PC-3 (cell line): Measurements from ENCODE around the gene MAMLD1. TPM values are rescaled to one million over a fixed set of nuclear protein-coding genes. Genes with fewer than 3 reads are reported as not detected.

Experiments used
- ATAC-seq: fragments of 200-7000 bp; cut with Tn5 transposase; 2 replicates; pipeline ENCODE4 v1.9.1; 2020; ENCODE audit warnings: mild to moderate bottlenecking, moderate library complexity
- BruUV-seq: library from RNA; stranded (reverse); fragments of 400-500 nt; replicated peaks from 2 replicates; lab custom pipeline; 2021; lab: Mats Ljungman, UMichigan
- CTCF ChIA-PET: fragments of 300-600 bp; sonication (Branson Sonifier 250); formaldehyde crosslinking; loops from one replicate; lab custom pipeline; 2022; ENCODE audit warnings: antibody characterized with exemption; lab: Charles Lee
- POLR2A ChIA-PET: fragments of 300-600 bp; sonication (Branson Sonifier 250); formaldehyde crosslinking; loops from one replicate; lab custom pipeline; 2022; ENCODE audit warnings: antibody characterized with exemption; ENCODE audit not compliant: unreplicated experiment; lab: Charles Lee
- DNase-seq: peaks from one replicate; pipeline ENCODE4 v3.0.0-alpha.2; 2015
- H2AFZ ChIP-seq: fragments of 300-600 bp; sonication (generic); 2 replicates; pipeline ENCODE4 v1.6.0; 2016; ENCODE audit warnings: antibody characterized with exemption, low read length
- H3F3A ChIP-seq: fragments of 300-600 bp; sonication (generic); one replicate; pipeline ENCODE4 v1.6.0; 2017; ENCODE audit warnings: antibody characterized with exemption, low read length, control low read depth, mild to moderate bottlenecking; ENCODE audit not compliant: unreplicated experiment
- H3K27ac ChIP-seq: fragments of 300-600 bp; sonication (generic); 2 replicates; pipeline ENCODE4 v1.5.1; 2016; ENCODE audit warnings: mild to moderate bottlenecking, low read length
- H3K27me3 ChIP-seq: fragments of 300-600 bp; sonication (generic); 2 replicates; pipeline ENCODE4 v1.6.1; 2016; ENCODE audit warnings: low read length, mixed read lengths
- H3K36me3 ChIP-seq: fragments of 300-600 bp; sonication (generic); 2 replicates; pipeline ENCODE4 v1.6.1; 2016; ENCODE audit warnings: low read depth, mixed run types, low read length, mixed read lengths
- H3K4me1 ChIP-seq: fragments of 300-600 bp; sonication (generic); 2 replicates; pipeline ENCODE4 v1.5.1; 2016; ENCODE audit warnings: low read length; ENCODE audit not compliant: insufficient read depth
- H3K4me2 ChIP-seq: fragments of 300-600 bp; sonication (generic); 2 replicates; pipeline ENCODE4 v1.6.0; 2016; ENCODE audit warnings: low read length
- H3K4me3 ChIP-seq: fragments of 300-600 bp; sonication (generic); 2 replicates; pipeline ENCODE4 v1.5.1; 2016; ENCODE audit warnings: mild to moderate bottlenecking, low read length, mixed read lengths
- H3K79me2 ChIP-seq: fragments of 300-600 bp; sonication (generic); 2 replicates; pipeline ENCODE4 v1.6.1; 2017; ENCODE audit warnings: low read length, mixed read lengths
- H3K9ac ChIP-seq: fragments of 300-600 bp; sonication (generic); 2 replicates; pipeline ENCODE4 v1.6.0; 2016; ENCODE audit warnings: mild to moderate bottlenecking, low read length
- H3K9me2 ChIP-seq: fragments of 300-600 bp; sonication (generic); replicated peaks from 2 replicates; pipeline ENCODE4 v1.6.1; 2016; ENCODE audit warnings: mixed run types, low read length, mixed read lengths
- H3K9me3 ChIP-seq: fragments of 300-600 bp; sonication (generic); 2 replicates; pipeline ENCODE4 v1.6.1; 2016; ENCODE audit warnings: low read length, mixed read lengths
- H4K20me1 ChIP-seq: fragments of 300-600 bp; sonication (generic); 2 replicates; pipeline ENCODE4 v1.6.1; 2016; ENCODE audit warnings: low read length, mixed read lengths
- EZH2 ChIP-seq: fragments of 300-600 bp; sonication (generic); IDR thresholded peaks from one replicate; pipeline ENCODE4 v1.6.1; 2017; ENCODE audit warnings: antibody characterized with exemption, mild to moderate bottlenecking, low read length; ENCODE audit not compliant: unreplicated experiment
- EZH2phosphoT487 ChIP-seq: fragments of 300-600 bp; sonication (generic); IDR thresholded peaks from 2 replicates; pipeline ENCODE4 v1.6.1; 2018; ENCODE audit warnings: mild to moderate bottlenecking, antibody characterized with exemption, low read length, borderline replicate concordance
- intact Hi-C: fragments of 100-400 bp; cut with micrococcal nuclease; formaldehyde crosslinking; loops from 2 replicates; pipeline ENCODE4 v1.9.0; 2023
- total RNA-seq: library from RNA; depleted of rRNA; stranded (reverse); fragments of >200 nt; gene quantifications from 2 replicates; pipeline ENCODE4 v1.2.3, GENCODE V29; 2014
- TF ChIP-seq, protein P1 (sequence below): fragments of 300-600 bp; sonication (generic); conservative IDR thresholded peaks from 2 replicates; pipeline ENCODE4 v1.5.1; 2017; ENCODE audit warnings: antibody characterized with exemption, low read depth, mild to moderate bottlenecking, low read length

Gene MAMLD1
- total RNA-seq, 1 experiment from 2014 or later = 2.8 TPM

DNA sequence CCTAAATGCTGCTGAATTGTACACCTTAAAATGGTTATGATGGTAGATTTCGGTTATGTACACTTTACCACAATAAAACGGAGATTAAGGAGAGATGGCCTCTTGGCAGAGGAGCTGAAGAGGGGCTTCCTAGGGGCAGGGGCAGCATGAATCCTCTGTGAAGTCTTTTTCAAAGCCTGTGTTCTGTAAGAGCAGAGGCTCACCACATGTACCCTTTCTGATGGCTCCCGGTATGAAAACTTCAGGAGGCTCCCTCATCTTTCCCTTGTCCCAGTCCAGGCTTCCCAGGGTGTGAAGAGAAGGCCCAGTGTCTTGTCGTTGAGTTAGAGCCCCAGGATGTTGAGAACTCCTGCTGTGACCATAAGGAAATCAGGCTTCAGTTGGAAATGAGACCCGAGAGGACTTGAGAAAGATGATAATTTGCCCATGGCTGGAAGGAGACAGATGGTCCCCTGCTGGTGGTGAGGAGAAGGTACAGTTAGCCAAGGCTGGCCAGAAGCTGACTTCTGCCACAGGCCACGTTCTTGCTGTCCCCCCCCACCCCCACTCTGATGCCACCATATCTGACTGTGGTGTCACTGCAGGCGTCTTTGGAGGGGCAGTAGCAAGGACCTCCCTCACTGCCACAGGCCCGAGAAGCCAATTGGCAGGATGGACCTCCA, 173.5 kb downstream of the MAMLD1 start:
- Histone ChIP-seq H3K4me3 (no peak overlapping the region), H2AFZ (no peak overlapping the region), H3K9ac (no peak overlapping the region), H3K9me3 (no peaks in the 10 kb centered on the region), H3K4me1 (no peaks in the 10 kb centered on the region), H3K4me2 (no peak overlapping the region), H3K36me3 (no peaks in the 10 kb centered on the region), H3K79me2 (no peaks in the 10 kb centered on the region), H3K9me2 (no peaks in the 10 kb centered on the region), H3K27ac (no peak overlapping the region), H3F3A (no peaks in the 10 kb centered on the region), H3K27me3 (no peaks in the 10 kb centered on the region), H4K20me1 (no peaks in the 10 kb centered on the region)
- POLR2A ChIA-PET = no interaction called here
- no peak for DNase-seq
- TF ChIP-seq EZH2phosphoT487 (no peak), EZH2 (no peak)
- TF ChIP-seq, protein P1, sequence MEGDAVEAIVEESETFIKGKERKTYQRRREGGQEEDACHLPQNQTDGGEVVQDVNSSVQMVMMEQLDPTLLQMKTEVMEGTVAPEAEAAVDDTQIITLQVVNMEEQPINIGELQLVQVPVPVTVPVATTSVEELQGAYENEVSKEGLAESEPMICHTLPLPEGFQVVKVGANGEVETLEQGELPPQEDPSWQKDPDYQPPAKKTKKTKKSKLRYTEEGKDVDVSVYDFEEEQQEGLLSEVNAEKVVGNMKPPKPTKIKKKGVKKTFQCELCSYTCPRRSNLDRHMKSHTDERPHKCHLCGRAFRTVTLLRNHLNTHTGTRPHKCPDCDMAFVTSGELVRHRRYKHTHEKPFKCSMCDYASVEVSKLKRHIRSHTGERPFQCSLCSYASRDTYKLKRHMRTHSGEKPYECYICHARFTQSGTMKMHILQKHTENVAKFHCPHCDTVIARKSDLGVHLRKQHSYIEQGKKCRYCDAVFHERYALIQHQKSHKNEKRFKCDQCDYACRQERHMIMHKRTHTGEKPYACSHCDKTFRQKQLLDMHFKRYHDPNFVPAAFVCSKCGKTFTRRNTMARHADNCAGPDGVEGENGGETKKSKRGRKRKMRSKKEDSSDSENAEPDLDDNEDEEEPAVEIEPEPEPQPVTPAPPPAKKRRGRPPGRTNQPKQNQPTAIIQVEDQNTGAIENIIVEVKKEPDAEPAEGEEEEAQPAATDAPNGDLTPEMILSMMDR = peak; percentile 42
- BruUV-seq = no TSS peak
- intact Hi-C loops = no loop called here
- CTCF ChIA-PET = no interaction called here
- ATAC-seq = peak; percentile 29; the same call in 1 of the 2 replicates

DNA sequence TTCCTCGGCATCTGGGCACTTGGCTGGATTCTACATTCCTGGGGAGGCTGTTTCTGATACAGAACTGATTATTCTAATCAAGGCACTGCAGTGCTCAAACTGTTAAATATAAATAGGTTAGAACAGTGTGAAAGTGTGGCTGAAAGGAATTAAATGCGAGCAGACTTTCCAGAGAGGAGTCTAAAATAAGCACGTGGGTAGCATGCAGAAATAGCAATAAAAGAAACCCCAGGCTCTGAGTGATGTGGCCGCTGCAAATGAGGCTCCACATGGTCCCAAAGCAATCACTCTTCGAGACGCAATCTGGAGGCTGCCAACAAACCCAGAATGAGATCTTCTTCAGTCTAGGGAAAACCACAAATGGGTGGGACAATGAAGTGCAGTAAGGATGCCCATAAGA, 174.7 kb downstream of the MAMLD1 start:
- Histone ChIP-seq H4K20me1 (no peaks in the 10 kb centered on the region), H3K79me2 (no peaks in the 10 kb centered on the region), H2AFZ (no peak overlapping the region), H3K9me2 (no peaks in the 10 kb centered on the region), H3K27ac (no peak overlapping the region), H3K27me3 (no peaks in the 10 kb centered on the region), H3K9me3 (no peaks in the 10 kb centered on the region), H3K4me2 (no peak overlapping the region), H3F3A (no peaks in the 10 kb centered on the region), H3K4me3 (no peak overlapping the region), H3K4me1 (no peaks in the 10 kb centered on the region), H3K36me3 (no peaks in the 10 kb centered on the region), H3K9ac (no peak overlapping the region)
- no TSS peak for BruUV-seq
- ATAC-seq = no peak
- CTCF ChIA-PET = no interaction called here
- intact Hi-C loops = no loop called here
- no peak for TF ChIP-seq EZH2
- TF ChIP-seq, protein P1 = no peak
- TF ChIP-seq EZH2phosphoT487 = no peak
- POLR2A ChIA-PET = no interaction called here
- DNase-seq = no peak

DNA sequence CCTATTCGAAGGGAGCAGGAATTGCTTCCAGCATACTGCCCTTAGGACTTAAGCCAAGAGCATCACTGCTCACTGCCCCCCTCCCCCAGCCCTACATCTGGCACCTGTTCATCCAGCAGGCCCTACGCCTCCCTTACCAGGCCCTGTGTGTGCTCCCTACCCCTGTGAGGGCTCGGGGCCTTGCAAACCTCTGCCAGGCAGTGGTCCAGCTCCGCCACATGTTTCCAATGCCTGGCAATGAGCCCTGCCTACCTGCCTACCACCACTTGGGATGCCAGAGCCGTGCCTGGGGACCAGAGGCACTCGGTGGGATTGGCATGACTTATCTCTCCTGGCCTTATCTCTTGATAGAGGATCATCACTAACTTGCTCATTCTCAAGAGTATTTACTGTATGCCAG, 177.8 kb downstream of the MAMLD1 start:
- no peaks in the 10 kb centered on the region for H3K9me2 ChIP-seq
- TF ChIP-seq EZH2phosphoT487 (no peak), EZH2 (no peak)
- TF ChIP-seq, protein P1 = no peak
- no peaks in the 10 kb centered on the region for H3K4me1 ChIP-seq
- H3K9ac ChIP-seq = no peak overlapping the region
- ChIA-PET POLR2A (no interaction called here), CTCF (no interaction called here)
- no peak for DNase-seq
- no peak overlapping the region for H3K4me3 ChIP-seq
- no peak overlapping the region for H2AFZ ChIP-seq
- H3K27ac ChIP-seq = no peak overlapping the region
- BruUV-seq = no TSS peak
- no peaks in the 10 kb centered on the region for H4K20me1 ChIP-seq
- ATAC-seq = no peak
- no peaks in the 10 kb centered on the region for H3K36me3 ChIP-seq
- H3K9me3 ChIP-seq = no peaks in the 10 kb centered on the region
- no peaks in the 10 kb centered on the region for H3K27me3 ChIP-seq
- H3K79me2 ChIP-seq = no peaks in the 10 kb centered on the region
- H3F3A ChIP-seq = no peaks in the 10 kb centered on the region
- H3K4me2 ChIP-seq = no peak overlapping the region
- intact Hi-C loops = no loop called here
